GM12878 (cell line): Measurements from ENCODE around the gene TFAP2E. TPM values are rescaled to one million over a fixed set of nuclear protein-coding genes. Genes with fewer than 3 reads are reported as not detected.

ENCODE experiments used
- ATAC-seq: fragments of 200-7000 bp; cut with Tn5 transposase; 3 replicates; pipeline ENCODE4 v1.9.1; 2020; ENCODE audit warnings: mild to moderate bottlenecking, moderate library complexity
- BruUV-seq: library from RNA; stranded (reverse); fragments of 400-500 nt; replicated peaks from 2 replicates; lab custom pipeline; 2021; lab: Mats Ljungman, UMichigan
- CTCF ChIA-PET: fragments of 300-600 bp; sonication (Branson Sonifier 250); formaldehyde crosslinking; extraction: SDS; loops from one replicate; lab custom pipeline; 2021; ENCODE audit warnings: inconsistent platforms; lab: Yijun Ruan, JAX
- POLR2A ChIA-PET: fragments of 350-600 bp; formaldehyde crosslinking; extraction: SDS; loops from one replicate; lab custom pipeline; 2021; ENCODE audit warnings: inconsistent platforms; lab: Charles Lee
- RAD21 ChIA-PET: fragments of 300-600 bp; sonication (Branson Sonifier 250); formaldehyde crosslinking; loops from one replicate; lab custom pipeline; 2023; ENCODE audit warnings: antibody characterized with exemption; ENCODE audit not compliant: unreplicated experiment; lab: Charles Lee
- SMC1A ChIA-PET: fragments of 300-600 bp; sonication (Branson Sonifier 250); formaldehyde crosslinking; loops from one replicate; lab custom pipeline; 2023; ENCODE audit not compliant: unreplicated experiment, uncharacterized antibody; lab: Charles Lee
- DNase-seq: peaks from one replicate; pipeline ENCODE4 v3.0.0-alpha.2; 2011; ENCODE audit warnings: low read depth, low spot score
- FAIRE-seq: peaks from 3 replicates; lab custom pipeline; 2011; peaks lifted over from hg19 to GRCh38; lab: Jason Lieb, UNC
- H2AFZ ChIP-seq: 2 replicates; pipeline ENCODE4 v1.6.0; 2011; ENCODE audit warnings: low read depth, low read length, control low read depth; ENCODE audit not compliant: control insufficient read depth
- H3K27ac ChIP-seq: 2 replicates; pipeline ENCODE4 v1.5.1; 2011; ENCODE audit warnings: control low read depth; ENCODE audit not compliant: control insufficient read depth, insufficient read depth
- H3K27me3 ChIP-seq, 2 experiments: replicated peaks in 1 of 2; 2 replicates each; pipeline versions ENCODE4 v1.6.0 to v1.6.1; 2011; ENCODE audit warnings: low read length in 1 of 2; ENCODE audit not compliant: control insufficient read depth in 2 of 2, insufficient read depth in 2 of 2
- H3K36me3 ChIP-seq, 2 experiments: 2 replicates each; pipeline ENCODE4 v1.5.1; 2011; ENCODE audit warnings: low read length in 1 of 2; ENCODE audit not compliant: control insufficient read depth in 2 of 2, insufficient read depth in 2 of 2
- H3K4me1 ChIP-seq: 2 replicates; pipeline ENCODE4 v1.6.1; 2011; ENCODE audit warnings: mild to moderate bottlenecking, low read length, moderate library complexity, mixed read lengths; ENCODE audit not compliant: control insufficient read depth, insufficient read depth
- H3K4me2 ChIP-seq: 2 replicates; pipeline ENCODE4 v1.6.0; 2011; ENCODE audit warnings: control low read depth; ENCODE audit not compliant: control insufficient read depth, insufficient read depth
- H3K4me3 ChIP-seq: fragments of 200-600 bp; sonication (generic); 2 replicates; pipeline ENCODE4 v1.5.1; 2016
- H3K79me2 ChIP-seq: 2 replicates; pipeline ENCODE4 v1.6.0; 2011; ENCODE audit warnings: low read length; ENCODE audit not compliant: control insufficient read depth, insufficient read depth
- H3K9ac ChIP-seq: 2 replicates; pipeline ENCODE4 v1.8.0; 2011; ENCODE audit warnings: low read length, control low read depth, mixed read lengths; ENCODE audit not compliant: control insufficient read depth, insufficient read depth
- H3K9me3 ChIP-seq: replicated peaks from 3 replicates; pipeline ENCODE4 v1.5.1; 2011; ENCODE audit warnings: mild to moderate bottlenecking, low read length; ENCODE audit not compliant: control insufficient read depth, insufficient read depth
- H4K20me1 ChIP-seq: 2 replicates; pipeline ENCODE4 v1.6.0; 2011; ENCODE audit not compliant: control insufficient read depth, insufficient read depth
- CREB1 ChIP-seq: IDR thresholded peaks from 2 replicates; pipeline ENCODE4 v1.6.1; 2012; ENCODE audit warnings: low read depth, mild to moderate bottlenecking, inconsistent platforms
- EP300 ChIP-seq, 2 experiments: fragments of 150-350 bp in 1 of 2; IDR thresholded peaks; 2 replicates each; pipeline ENCODE4 v1.6.1; 2011 to 2012; ENCODE audit warnings: low read depth in 2 of 2, low read length in 2 of 2, borderline replicate concordance in 1 of 2, improper control_type of control experiment in 1 of 2, inconsistent platforms in 1 of 2; ENCODE audit not compliant: control insufficient read depth in 1 of 2
- HDAC2 ChIP-seq: fragments of 200-600 bp; sonication (generic); IDR thresholded peaks from 2 replicates; pipeline ENCODE4 v1.6.1; 2017
- IRF3 ChIP-seq: fragments of 450-650 bp; IDR thresholded peaks from 2 replicates; pipeline ENCODE4 v1.6.1; 2014; ENCODE audit warnings: mild to moderate bottlenecking
- SIN3A ChIP-seq: IDR thresholded peaks from 2 replicates; pipeline ENCODE4 v1.6.1; 2012; ENCODE audit warnings: low read depth, low read length, improper control_type of control experiment
- SIX5 ChIP-seq: IDR thresholded peaks from 2 replicates; pipeline ENCODE4 v1.6.1; 2011; ENCODE audit warnings: mild to moderate bottlenecking, low read depth, low read length, moderate library complexity; ENCODE audit not compliant: severe bottlenecking
- SMARCA5 ChIP-seq: fragments of 450-650 bp; IDR thresholded peaks from 2 replicates; pipeline ENCODE4 v1.6.1; 2017; ENCODE audit warnings: mild to moderate bottlenecking
- SMC3 ChIP-seq: IDR thresholded peaks from 2 replicates; pipeline ENCODE4 v1.6.1; 2011; ENCODE audit warnings: low read length, improper control_type of control experiment, borderline replicate concordance
- TCF12 ChIP-seq: IDR thresholded peaks from 2 replicates; pipeline ENCODE4 v1.6.1; 2011; ENCODE audit warnings: low read depth, mild to moderate bottlenecking, low read length
- YY1 ChIP-seq: IDR thresholded peaks from 2 replicates; pipeline ENCODE4 v1.6.1; 2011; ENCODE audit warnings: low read depth, mild to moderate bottlenecking, low read length
- ZBTB4 ChIP-seq: fragments of 450-650 bp; formaldehyde crosslinking; IDR thresholded peaks from 2 replicates; pipeline ENCODE4 v1.4.0; 2022; ENCODE audit warnings: mild to moderate bottlenecking, moderate library complexity
- WGBS: methylation state at CpG from one replicate; pipeline ENCODE4 v1.1.6; 2016; ENCODE audit warnings: low lambda C conversion rate; ENCODE audit not compliant: insufficient replicate concordance, insufficient coverage; ENCODE audit errors: missing lambda C conversion rate; 5-methylcytosine and 5-hydroxymethylcytosine counted together
- in situ Hi-C: fragments of 300-500 bp; cut with MboI; formaldehyde crosslinking; loops from 9 replicates; pipeline ENCODE4 v1.14.3; 2018; ENCODE audit warnings: mixed read lengths
- intact Hi-C: fragments of 100-400 bp; cut with micrococcal nuclease; formaldehyde crosslinking; loops from one replicate; pipeline ENCODE4 v1.14.2; 2022; ENCODE audit not compliant: unreplicated experiment
- polyA plus RNA-seq, 11 experiments: library from polyadenylated mRNA; depleted of rRNA in 4 of 11; unstranded in 6 of 11; stranded (reverse) in 5 of 11; fragments of >200 nt; fragmentation: Nextera tagmentation in 4 of 11; fragmentation: Illumina TruSeq in 1 of 11; extraction: Ambion mirVana in 4 of 11; extraction: Trizol in 1 of 11; gene quantifications; 1 replicate in 1 of 11; 2 replicates in 10 of 11; pipeline versions ENCODE4 v1.2.1 to v1.2.3, GENCODE V29; 2011 to 2016; ENCODE audit warnings: inconsistent platforms in 2 of 11, missing spikeins in 2 of 11, low read depth in 1 of 11
- total RNA-seq, 4 experiments: library from RNA; depleted of rRNA in 3 of 4; stranded (reverse); fragments of >200 nt in 3 of 4; fragmentation: Illumina TruSeq in 1 of 4; extraction: Trizol in 1 of 4; gene quantifications; 2 replicates each; pipeline versions ENCODE4 v1.2.1 to v1.2.3, GENCODE V29; 2013 to 2021
- TF ChIP-seq, protein P1 (sequence below): IDR thresholded peaks from 2 replicates; pipeline ENCODE4 v1.6.1; 2012; ENCODE audit warnings: mild to moderate bottlenecking, low read depth, low read length

The TFAP2E gene
- total and polyA plus RNA-seq, 10 of the 15 experiments (the other 5 are each of a cell fraction or from before 2014, with no cell fraction given) = 0.10 to 1.1 (median 0.43) TPM

DNA sequence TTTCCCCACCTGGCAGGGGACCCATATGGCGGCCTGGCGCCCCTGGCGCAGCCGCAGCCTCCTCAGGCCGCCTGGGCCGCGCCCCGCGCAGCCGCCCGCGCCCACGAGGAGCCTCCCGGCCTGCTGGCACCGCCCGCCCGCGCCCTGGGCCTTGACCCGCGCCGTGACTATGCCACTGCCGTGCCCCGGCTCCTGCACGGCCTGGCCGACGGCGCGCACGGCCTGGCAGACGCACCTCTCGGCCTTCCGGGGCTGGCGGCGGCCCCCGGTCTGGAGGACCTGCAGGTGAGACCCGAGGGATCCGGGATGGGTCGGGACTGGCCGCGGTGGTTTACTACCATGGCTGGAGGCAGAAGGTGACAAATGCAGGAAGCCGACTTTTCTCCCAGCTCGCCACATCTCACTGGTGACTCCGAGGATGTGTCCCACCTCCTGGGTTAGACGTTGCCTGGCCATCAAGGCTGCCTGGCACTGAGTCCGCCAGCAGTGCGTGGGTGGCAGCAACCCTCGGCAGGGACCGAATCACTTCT, 1.1 kb downstream of the TFAP2E start (continued):
- TF ChIP-seq IRF3 = no peak
- TF ChIP-seq, protein P1, sequence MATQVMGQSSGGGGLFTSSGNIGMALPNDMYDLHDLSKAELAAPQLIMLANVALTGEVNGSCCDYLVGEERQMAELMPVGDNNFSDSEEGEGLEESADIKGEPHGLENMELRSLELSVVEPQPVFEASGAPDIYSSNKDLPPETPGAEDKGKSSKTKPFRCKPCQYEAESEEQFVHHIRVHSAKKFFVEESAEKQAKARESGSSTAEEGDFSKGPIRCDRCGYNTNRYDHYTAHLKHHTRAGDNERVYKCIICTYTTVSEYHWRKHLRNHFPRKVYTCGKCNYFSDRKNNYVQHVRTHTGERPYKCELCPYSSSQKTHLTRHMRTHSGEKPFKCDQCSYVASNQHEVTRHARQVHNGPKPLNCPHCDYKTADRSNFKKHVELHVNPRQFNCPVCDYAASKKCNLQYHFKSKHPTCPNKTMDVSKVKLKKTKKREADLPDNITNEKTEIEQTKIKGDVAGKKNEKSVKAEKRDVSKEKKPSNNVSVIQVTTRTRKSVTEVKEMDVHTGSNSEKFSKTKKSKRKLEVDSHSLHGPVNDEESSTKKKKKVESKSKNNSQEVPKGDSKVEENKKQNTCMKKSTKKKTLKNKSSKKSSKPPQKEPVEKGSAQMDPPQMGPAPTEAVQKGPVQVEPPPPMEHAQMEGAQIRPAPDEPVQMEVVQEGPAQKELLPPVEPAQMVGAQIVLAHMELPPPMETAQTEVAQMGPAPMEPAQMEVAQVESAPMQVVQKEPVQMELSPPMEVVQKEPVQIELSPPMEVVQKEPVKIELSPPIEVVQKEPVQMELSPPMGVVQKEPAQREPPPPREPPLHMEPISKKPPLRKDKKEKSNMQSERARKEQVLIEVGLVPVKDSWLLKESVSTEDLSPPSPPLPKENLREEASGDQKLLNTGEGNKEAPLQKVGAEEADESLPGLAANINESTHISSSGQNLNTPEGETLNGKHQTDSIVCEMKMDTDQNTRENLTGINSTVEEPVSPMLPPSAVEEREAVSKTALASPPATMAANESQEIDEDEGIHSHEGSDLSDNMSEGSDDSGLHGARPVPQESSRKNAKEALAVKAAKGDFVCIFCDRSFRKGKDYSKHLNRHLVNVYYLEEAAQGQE = no peak

GRCh38 chr1:35574655-35575415, 1.7 kb downstream of the TFAP2E start:
- Histone ChIP-seq H3K36me3 (no peaks in the 10 kb centered on the region), H3K4me3 (no peak overlapping the region), H3K4me2 (no peak overlapping the region), H2AFZ (no peak overlapping the region), H3K9me3 (no peaks in the 10 kb centered on the region), H3K4me1 (peaks cover 16% of the 10 kb centered on the region), H3K9ac (no peak overlapping the region), H3K27ac (no peak overlapping the region), H4K20me1 (no peaks in the 10 kb centered on the region), H3K27me3 (peaks cover 0 to 2% of the 10 kb centered on the region in 2 experiments; a peak in 2 of 4 replicates), H3K79me2 (no peaks in the 10 kb centered on the region; the same call in 1 of the 2 replicates)
- 94% methylated on average over 30 of the region's 30 CpGs for WGBS
- ChIA-PET SMC1A (no interaction called here), POLR2A (no interaction called here), RAD21 (no interaction called here), CTCF (interaction anchor here (1.0 kb wide), 1 partner anchor 141 kb away, joined by 3 read pairs; no protein-coding TSS in a partner anchor)
- intact Hi-C loops = no loop called here
- FAIRE-seq = no peak
- no peak for ATAC-seq
- DNase-seq = no peak
- in situ Hi-C loops = no loop called here
- no TSS peak for BruUV-seq
- TF ChIP-seq TCF12 = no peak
- no peak for TF ChIP-seq SMARCA5
- no peak for TF ChIP-seq SIX5
- no peak for TF ChIP-seq CREB1
- TF ChIP-seq EP300 (IDR thresholded peaks at IDR 0.05; ENCODE audit: borderline replicate concordance in 1 of 2, control insufficient read depth in 1 of 2, low read depth in 2 of 2, low read length in 2 of 2) = no peak
- no peak for TF ChIP-seq SMC3
- no peak for TF ChIP-seq SIN3A
- TF ChIP-seq ZBTB4 (CRISPR knock-in tag) = no peak
- TF ChIP-seq YY1 = no peak
- no peak for TF ChIP-seq HDAC2
- TF ChIP-seq IRF3 = no peak
